ENCODE results near the gene CHCHD6. TPM values are rescaled to one million over a fixed set of nuclear protein-coding genes. Genes with fewer than 3 reads are reported as not detected.

Gene CHCHD6
- total RNA-seq, 1 experiment from 2014 or later, result 36.3 TPM

- CTCF ChIA-PET, result no interaction called here
- Histone ChIP-seq H3K4me3 (replicated peaks in 1 of 2; ENCODE audit: low read depth in 1 of 2, low read length in 2 of 2) (no peak overlapping the region), H3K9ac (ENCODE audit: low read length) (no peak overlapping the region), H4K20me1 (ENCODE audit: insufficient read depth) (no peaks in the 10 kb centered on the region), H3K4me1 (ENCODE audit: control insufficient read depth in 1 of 2, insufficient read depth in 2 of 2, low read length in 2 of 2) (no peaks in the 10 kb centered on the region), H3K36me3 (ENCODE audit: control insufficient read depth in 1 of 2, insufficient read depth in 2 of 2, low read length in 2 of 2) (no peaks in the 10 kb centered on the region), H3K4me2 (ENCODE audit: low read length) (no peak overlapping the region), H3K27ac (ENCODE audit: low read depth, low read length) (no peak overlapping the region), H3K27me3 (ENCODE audit: insufficient read depth, low read length) (no peaks in the 10 kb centered on the region), H3K9me3 (ENCODE audit: control insufficient read depth in 1 of 2, insufficient read depth in 1 of 2, low read depth in 1 of 2, low read length in 2 of 2) (no peaks in the 10 kb centered on the region), H3K9me2 (ENCODE audit: insufficient read depth) (no peaks in the 10 kb centered on the region), H3K79me2 (ENCODE audit: insufficient read depth, low read length) (peaks cover 66% of the 10 kb centered on the region), H2AFZ (ENCODE audit: low read depth, low read length, poor library complexity, severe bottlenecking) (no peak overlapping the region)
- POLR2A ChIA-PET, result no interaction called here
- no TSS peak for BruUV-seq (replicated peaks)
- intact Hi-C loops (cut with micrococcal nuclease), result no loop called here
- TF ChIP-seq ZNF274 (IDR thresholded peaks at IDR 0.05; ENCODE audit: low read depth, low read length), result no peak
- TF ChIP-seq YY1 (IDR thresholded peaks at IDR 0.05; ENCODE audit: extremely low read depth, insufficient replicate concordance, low read depth, low read length), result no peak
- no peak for TF ChIP-seq CTCF (IDR thresholded peaks at IDR 0.05 in 2 of 3, conservative IDR thresholded peaks at IDR 0.05 in 1 of 3; ENCODE audit: borderline replicate concordance in 1 of 3, insufficient read depth in 1 of 3, low read depth in 2 of 3, low read length in 2 of 3)
- no peak for TF ChIP-seq ZBTB33 (IDR thresholded peaks at IDR 0.05; ENCODE audit: extremely low read depth, insufficient replicate concordance, low read length)
- no peak for TF ChIP-seq RAD21 (IDR thresholded peaks at IDR 0.05; ENCODE audit: low read depth)
- no peak for TF ChIP-seq FOSL1 (IDR thresholded peaks at IDR 0.05; ENCODE audit: low read depth)
- no peak for ATAC-seq
- no peak for DNase-seq (ENCODE audit: low read depth, low spot score)
- RAD21 ChIA-PET (ENCODE audit: low non-redundant PET in 1 of 2, low total read pairs in 2 of 2, uncharacterized antibody in 2 of 2, unreplicated experiment in 2 of 2), result no interaction called here
Measured at GRCh38 chr3:126718561-126719445, 14.8 kb downstream of the CHCHD6 start.

Measured in HCT116 (cell line).